Midbrain (tissue), 1 donor: ENCODE measurements around the gene ROBO2.

Source experiments
- DNase-seq: peaks from one replicate; lab custom pipeline; 2025; lab: John Stamatoyannopoulos, UW

Gene ROBO2

DNA sequence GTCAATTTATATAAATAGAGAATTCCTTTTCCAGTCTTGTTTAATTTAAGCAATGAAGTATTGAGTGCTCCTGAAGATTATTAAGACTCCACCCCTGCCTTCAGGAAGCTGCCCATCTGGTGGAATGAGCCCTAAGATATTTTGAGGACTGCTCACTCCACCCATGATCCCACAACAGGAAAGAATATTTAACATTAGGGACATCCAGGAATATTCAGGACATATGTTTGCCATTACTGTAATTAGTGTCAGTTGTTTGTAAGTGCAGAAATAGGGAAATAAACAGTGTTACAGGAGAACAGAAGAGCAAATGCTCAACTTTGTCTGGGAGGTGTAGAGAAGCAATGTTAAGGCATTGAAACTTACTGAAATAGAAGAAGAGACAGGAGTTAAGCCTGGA, 375.0 kb downstream of the ROBO2 start:
- no peak for DNase-seq

DNA sequence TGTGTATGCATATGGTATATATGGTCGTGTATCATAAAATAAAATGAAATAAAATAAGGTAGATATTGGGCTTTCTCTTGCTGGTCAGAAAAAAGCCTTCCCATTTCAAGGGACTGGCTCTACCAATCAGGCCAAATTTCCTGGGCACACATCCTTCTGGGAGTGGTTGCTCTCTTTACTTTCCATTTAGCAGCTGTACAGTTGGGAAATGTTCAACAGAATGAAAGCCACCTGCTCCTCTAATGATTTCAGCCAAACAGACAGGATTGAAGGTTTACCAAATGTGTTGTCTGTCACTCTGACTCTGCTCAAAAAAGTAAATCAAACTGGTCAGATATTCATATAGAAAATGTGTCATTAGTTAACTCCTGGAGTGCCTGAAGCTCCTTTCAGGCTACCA, 380.4 kb downstream of the ROBO2 start:
- DNase-seq, result no peak

DNA sequence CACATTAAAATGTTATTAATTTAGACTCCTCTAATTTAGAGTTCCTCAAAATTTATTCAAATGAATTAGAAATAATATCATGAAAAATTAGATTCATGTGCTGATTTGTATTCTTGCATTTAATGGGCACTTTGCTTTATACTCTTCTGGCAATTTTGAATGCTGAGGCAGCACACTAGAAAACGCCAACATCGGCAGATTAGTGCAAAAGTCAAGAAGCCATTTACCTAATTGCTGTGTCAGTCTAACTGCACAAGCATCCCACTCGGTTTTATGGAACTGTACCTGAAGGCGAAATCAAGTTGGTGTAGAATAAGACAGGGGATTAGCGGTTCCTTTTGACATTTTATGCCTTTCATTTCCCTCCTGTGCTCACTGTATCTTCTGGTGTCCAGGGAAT, 382.0 kb downstream of the ROBO2 start:
- DNase-seq, result no peak

DNA sequence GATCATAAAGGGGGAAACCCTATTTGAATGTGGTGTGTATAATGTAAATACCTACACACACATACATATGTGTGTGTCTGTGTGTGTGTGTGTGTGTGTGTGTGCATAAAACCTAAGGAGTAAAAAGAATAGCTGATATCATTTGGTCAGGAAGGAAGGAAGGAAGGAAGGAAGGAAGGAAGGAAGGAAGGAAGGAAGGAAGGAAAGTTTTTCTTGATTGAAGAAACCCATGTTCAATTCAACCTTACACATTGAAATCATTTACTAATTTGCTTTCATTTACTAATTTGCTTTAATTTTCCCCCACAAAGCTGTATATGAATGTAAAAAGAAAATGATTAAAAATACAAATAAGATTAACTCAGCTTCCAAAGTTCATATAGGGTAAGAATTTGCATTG, 386.6 kb downstream of the ROBO2 start:
- no peak for DNase-seq

DNA sequence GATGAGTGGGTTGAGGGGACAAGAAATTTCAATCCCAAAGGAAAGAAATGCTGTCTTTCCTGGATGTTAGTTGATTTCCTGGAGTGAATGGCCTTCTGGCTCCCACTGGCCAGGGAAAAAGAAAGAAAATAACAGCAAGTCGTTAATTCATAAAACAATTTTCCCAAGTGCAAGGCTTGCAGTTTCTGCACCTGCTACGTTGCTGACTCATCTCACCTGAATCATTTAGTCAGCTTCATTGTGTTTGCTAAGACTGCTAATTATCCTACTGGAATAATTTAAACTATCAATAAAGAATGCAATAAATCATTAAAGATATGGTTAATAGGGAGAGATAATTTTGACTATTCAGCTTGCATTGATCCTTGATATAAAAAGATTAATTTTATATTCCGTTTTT, 387.6 kb downstream of the ROBO2 start:
- no peak for DNase-seq

DNA sequence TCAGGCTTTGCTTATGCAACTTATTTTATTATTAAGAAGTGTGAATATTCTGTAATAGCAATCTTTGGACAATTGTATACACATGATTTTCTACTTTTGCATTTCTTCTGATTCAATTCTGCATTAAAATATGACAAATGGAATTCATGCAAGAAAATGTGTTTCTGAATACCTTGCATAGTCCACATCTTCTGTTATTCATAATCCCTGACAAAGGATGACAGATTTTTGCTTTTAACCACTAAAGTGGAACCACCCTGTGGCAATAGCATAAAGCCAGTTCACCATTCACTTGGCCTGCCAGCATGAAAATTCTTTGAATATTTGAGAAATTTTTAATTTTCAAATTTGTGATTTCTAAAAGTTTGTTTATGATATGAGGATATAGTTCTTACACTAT, 397.0 kb downstream of the ROBO2 start:
- DNase-seq, result no peak

DNA sequence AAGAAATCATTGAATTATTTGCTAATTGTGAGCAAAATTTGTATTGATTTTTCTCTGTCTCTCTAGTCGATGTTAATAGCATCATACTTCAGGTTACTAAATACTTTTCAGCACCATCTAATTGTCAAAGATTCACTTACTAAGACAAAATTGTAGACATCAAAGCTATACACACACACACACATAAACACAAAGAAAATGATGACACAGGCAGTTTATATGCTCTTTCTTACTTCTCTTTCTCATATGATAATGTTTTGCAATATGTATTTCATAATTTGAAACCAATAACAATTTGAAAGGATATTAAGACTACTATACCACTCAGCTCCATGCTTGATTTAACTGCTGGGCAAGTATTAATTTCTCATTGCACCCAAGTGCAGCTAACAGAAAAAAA, 406.2 kb downstream of the ROBO2 start:
- no peak for DNase-seq

DNA sequence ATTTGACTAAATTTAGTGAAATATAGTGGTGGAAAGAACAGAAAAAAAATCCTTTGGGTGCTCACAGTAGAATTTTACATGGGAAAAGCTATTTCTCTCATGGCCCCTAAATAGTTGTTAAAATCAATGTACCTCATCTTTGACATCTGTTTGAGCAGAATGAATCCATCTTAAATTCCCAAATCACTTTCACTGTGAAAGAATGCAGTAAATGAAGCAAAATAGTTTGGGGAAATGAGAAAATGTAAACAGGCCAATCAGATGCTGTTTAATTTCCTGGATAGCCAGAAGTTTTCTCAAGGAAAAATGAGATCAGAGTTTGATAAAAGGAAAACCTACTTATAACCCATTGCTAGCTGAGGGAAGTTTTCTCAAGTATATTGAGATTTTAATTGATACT, 406.9 kb downstream of the ROBO2 start:
- DNase-seq, result no peak

DNA sequence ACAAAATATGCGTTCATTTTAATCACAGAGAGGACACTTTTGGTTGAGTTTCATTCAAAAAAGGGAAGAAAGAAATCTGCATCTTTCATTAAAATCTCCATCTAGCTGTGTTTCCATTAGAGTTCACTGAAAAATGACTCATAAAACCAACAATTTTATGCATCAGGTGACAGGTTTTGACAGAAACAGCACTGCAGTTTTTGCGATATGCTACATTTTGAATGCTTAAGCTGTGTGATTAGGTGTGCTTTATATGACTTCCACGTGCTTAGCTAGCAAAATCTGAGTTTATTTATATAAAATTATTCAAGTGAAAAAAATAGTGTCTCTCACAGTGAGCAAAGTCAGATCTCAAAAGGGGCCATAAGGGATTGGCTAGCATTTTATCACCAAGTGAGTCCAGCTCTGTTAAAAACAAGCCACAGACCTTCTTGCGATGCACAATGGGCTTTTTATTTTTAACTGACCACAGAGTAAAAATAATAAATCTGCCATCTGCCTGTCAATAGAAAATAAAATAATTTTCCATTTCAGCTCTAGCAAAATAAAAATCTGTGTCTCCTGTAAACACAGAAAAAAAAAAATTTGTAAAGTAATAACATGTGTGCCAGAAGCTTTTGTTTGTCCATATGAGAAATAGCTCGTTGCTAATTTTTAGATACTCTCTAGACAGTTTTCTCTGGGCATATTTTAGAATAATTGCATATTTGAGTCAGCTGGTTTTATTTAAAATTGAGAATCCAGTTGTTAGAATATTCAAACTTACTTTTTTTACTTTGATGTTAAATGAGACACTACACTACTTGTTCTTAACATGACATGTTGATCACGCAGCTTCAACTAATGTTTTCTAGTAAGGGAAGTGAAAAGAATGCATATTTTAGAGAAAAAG, 409.8 kb downstream of the ROBO2 start:
- no peak for DNase-seq

DNA sequence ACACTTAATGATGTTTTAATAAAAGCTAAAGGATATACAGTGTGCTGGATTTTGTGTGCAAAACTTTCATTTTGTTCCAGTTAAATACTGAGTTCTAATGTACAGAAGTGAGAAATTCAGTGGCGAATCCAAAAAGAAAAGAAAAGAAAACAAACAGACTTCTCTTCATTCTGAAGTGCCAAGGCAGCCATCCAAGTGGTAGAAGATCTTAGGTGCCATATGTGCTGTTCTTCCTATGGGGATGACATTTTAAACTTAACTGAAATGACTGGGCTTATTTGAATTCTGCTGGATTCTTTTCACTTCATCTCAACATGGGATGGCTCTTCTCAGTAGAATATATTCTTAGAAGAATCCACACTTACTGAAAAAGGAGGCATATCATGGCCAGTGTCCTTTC, 416.5 kb downstream of the ROBO2 start:
- no peak for DNase-seq

DNA sequence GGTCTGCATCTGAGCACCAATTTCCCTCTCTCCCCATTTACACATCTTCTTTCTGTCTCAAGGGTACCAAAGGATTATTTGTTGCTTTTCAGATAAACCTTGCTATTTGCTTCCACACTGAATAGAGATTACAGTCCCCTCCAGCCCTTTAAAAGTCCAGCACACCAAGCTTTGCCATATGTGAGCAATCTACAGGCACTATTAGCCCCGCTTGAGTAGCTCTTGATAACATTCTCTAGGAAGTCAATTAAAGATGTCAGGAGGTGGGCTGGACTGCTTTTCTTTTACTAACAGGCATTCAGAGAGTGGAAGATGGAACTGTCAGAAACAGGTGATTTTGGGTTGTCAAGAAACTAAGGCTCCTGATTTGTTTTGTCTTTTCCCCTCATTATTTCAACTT, 417.0 kb downstream of the ROBO2 start:
- no peak for DNase-seq

DNA sequence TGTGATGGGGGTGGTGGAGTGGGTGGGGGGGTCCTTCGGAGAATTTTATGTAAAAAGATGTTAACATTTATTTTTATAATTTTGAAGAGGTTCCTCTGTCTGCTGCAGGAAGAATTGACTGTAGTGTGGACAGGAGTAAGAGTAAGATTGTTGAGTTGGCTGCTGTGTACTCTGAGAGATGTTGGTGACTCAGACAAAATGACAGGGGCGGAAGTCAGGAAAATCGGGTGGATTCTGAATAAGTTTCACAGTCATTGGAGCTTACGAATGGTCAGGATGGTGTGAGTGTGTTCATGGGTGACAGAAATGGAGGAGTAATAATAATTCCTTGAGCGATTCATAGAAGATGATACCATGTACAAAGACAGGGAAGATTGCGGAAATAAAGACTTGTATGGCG, 420.0 kb downstream of the ROBO2 start:
- no peak for DNase-seq

DNA sequence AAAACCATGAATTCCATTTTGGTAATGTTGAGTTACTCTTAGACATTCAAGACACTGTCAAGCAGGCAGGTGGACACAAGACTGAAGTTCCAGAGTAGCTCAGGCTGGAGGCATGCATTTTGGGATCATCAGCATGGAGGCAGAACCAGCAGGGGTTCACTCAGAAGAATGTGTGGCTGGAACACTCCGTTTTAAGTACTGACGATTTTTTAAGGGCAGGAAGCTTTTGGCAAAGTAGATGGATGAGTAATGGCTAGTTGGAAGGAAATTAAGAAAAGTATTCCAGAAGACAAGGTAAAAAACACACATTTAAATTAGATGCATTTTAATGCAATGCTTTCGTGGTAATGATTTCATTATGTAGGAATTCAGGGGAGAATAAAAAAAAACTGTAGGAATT, 420.4 kb downstream of the ROBO2 start:
- no peak for DNase-seq

DNA sequence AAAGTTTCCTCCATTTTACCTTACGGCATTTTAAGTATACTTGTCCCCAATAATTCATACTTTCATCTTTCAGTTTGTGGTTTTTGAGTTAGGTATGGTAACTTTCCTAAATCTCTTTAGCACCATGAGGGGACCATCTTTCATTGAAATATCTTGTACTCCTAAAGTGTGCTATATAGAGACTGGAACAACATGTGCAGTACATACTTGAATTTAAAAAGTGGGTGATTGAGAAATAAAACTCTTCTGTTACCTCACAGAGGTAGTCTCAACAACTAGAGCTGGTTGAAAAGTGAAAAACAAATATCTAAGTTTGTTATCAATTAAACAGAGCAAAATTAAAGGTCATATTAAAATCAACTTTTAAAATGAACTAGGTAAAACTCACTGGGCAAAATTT, 423.1 kb downstream of the ROBO2 start:
- no peak for DNase-seq

DNA sequence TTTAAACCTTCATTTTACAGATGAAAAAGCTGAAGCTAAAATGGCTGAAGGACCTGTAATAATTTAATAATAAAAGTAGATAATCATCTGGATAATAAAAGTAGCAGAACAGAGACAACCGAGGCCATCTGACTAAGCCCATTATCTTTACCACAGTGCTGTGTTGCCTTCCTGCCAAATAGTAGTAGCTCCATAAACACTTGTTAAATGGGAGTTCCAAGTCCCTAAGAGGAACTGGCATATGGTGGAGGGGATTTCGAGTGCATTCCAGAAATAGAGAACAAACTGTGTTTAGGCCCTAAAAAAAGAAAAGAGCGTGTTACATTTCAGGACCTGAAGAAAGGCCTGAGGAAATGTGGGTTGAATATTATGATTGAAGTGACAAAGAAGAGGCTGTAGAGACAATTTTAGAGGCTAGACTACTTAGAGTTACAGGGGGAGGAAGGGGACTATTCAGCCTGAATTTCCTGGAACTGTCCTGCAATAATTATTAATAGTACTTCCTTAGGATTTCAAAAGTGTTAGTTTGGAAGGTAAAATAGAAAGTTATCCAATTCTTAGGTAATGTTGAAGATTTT, 424.3 kb downstream of the ROBO2 start:
- no peak for DNase-seq

DNA sequence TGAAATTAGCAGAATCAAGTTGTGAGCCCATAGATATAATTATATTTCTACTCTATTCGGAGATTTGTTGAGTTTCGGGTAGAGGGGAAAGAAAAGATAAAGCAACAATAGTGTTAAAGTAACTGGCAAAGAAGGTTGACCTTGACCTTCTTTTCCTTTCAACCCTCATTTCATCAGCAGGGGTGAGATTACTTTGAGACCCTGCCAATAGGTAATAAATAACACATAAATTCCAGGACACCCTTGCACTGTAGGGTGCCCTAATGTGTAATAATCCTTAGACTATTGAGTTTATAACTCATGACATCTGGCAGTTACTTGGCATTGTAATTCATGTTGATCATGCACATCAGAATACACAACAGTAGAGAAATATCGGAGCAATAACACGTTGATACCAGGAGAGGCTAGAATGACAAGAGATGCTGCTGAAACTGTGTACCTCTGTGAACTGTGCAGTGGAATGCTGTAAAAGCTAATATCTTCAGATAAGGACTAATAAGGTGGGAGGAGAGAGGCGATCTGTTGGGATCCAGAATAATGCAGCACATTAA, 426.7 kb downstream of the ROBO2 start:
- DNase-seq, result no peak

DNA sequence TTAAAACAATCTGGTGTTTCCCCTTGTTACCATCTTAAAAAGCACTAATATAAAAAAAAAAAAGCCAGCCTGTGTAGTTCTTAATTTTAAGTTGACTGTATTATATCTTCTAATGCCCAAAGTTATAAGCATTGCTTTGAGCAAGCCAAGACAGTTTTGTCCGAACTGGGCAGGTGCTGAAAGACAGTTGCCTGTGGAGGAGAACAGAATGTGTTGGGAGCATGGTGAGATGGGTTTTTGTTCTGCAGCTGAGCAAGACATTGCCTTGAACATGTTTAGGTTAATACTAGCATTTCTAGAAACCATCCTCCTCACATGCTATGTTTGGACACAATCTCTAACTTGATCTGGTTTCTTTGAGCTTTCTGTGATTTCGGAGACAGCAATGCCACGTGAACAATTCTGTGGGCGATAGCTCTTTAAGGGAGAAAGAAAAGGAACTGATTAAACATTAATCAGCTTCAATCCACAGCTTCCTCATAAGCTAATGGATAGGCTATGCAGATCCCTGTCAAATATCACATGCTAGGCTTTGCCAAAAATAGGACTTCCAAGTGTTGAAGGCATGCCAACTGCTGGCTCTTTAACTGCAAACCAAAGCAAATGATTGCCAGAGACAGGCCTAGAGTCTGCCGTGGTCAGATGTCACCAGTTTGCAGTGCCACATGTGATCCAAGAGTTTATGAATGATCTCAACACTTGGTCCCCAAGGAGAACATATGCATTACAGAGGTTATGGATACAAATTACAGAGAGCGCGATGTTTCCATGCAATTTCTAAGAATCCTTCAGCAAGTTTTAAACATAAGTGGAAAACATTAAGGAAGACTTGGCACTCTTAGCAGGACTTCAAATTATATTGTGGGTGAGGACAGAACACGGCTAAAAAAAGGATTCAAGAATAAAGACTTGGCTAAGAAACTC, 428.1 kb downstream of the ROBO2 start:
- no peak for DNase-seq

DNA sequence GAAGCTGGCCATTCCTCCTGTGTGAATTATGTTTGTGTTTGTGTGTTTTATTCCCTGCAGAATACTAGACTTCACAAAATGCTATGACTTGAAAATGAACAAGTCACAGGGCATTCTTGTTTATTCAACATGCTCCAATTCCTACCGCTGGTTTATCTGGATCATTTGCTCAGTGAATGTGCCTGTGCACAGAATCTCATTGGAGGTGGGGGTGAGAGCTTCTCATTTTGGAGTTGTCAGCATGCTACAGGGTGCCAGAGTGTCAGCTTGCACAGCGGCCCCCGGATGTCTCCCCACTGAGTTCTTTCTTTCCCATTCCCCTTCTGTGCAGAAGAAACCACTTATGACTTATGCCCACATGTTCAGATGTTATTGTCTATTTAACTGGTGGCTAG, 428.7 kb downstream of the ROBO2 start:
- no peak for DNase-seq

DNA sequence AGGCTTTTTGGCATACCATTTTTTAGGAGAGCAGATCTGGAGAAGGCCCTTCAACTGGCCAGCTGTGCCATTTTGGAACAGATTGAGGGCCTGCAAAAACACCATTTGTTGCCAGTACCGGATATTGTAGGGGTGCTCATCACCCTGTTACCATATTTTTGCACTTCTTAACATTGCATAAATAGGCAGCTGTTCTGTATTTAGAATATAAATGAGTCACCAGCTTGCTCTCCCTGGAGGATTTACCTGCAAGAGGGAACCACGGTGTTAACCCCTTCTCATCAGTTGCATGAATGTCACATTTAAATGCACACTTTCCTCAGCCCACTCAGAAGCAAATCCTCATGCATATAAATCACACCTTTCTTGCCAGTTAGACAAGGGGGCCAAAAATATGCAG, 435.6 kb downstream of the ROBO2 start:
- no peak for DNase-seq

DNA sequence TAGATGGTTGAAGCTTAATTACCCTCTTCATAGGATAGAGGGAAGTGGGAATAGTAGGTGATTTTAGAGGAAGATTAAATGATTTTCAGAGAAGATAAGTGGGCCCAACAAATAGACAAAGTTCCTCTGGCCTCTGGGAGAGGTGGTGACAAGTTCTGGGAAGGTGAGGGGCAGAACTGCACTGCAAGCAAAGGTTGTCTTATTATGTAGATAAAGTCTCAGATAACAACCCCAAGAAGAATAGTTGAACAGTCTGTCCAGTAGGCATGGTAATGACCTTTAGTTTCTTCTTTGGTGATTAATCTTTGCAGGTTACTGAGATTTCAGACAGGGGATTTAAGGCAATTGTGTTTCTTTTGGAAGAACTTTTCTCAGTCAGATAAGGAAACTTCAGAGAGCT, 439.1 kb downstream of the ROBO2 start:
- no peak for DNase-seq

DNA sequence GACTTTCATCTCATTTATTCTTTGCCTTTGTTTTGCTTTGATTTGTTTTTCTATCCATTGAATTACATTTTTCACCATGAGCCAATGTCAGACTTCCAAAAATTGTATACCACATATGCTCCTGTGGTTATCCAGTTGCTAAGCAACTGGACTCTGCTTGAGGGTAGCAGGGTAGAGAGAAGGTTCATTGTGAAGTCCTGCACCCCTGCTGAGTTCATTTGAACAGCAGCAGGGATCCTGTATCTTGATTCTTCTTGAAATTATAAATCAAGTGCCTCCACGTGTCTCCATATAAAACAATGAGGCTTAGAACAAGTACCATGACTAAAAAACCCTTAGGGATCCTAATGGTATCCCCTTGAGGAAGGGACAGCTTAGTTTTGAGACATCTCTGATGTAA, 449.3 kb downstream of the ROBO2 start:
- DNase-seq, result no peak

DNA sequence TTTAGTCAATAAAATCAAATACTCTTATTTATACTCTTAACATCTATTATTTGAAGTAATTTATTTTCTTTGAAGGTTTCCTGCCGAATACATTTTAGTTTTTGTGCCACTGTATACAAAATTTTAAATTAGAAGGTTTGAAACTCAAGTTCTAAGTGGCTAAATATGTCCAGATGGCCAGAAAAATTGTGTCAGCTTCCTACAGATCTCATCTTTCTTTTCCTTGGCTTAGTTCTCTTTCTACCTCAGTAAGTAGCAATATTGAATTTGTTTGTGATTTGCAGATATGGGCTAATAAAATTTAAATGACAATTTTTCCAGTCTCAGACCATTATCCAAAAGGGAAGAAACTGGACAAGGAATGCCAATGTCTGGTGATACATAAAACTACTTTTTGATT, 452.1 kb downstream of the ROBO2 start:
- DNase-seq, result no peak

DNA sequence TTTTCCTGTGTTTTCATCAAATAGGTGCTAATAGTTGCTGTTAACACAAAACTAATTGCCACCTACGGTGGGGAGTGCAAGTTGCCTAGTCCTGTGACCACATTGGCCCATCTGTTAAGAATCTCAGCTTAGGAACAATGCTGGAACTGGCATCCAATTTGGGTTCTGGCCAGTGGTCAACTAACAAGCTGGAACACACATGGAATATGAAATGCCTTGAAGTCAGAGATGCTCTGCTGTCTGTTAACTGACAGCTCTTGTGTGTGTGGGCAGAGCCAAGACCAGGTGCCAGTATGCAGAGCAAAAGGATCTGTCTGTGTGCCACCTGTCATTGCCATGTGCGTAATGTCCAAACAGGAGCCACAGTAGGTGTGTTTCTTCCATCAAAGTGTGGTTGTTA, 460.8 kb downstream of the ROBO2 start:
- no peak for DNase-seq
